ENCODE data around the gene ALDH6A1. TPM values are rescaled to one million over a fixed set of nuclear protein-coding genes. Genes with fewer than 3 reads are reported as not detected.
"Not testable (repeated sequence)": the region's sequence is repeated elsewhere in the genome, so short reads cannot be mapped to it uniquely, and the experiment has no call there.

The ALDH6A1 gene
- total RNA-seq, result 10 to 100 TPM; 60.9 to 92.5 TPM
- 10 to 100 TPM; 36.8 to 63.0 TPM for polyA plus RNA-seq (ENCODE audit: insufficient read length in 2 of 2)
- long read RNA-seq, donor 1, full-length matches to known transcripts, result 6 of 6 reads
- long read RNA-seq, donor 1, partial matches to known transcripts, result 0 of 6 reads
- long read RNA-seq, donor 1, other reads (novel, unspliced or antisense), result 0 of 6 reads
- long read RNA-seq, donor 2, full-length matches to known transcripts, result 7 of 23 reads
- long read RNA-seq, donor 2, partial matches to known transcripts, result 16 of 23 reads
- long read RNA-seq, donor 2, other reads (novel, unspliced or antisense), result 0 of 23 reads
- long read RNA-seq, donor 3, full-length matches to known transcripts, result 7 of 12 reads
- long read RNA-seq, donor 3, partial matches to known transcripts, result 5 of 12 reads
- long read RNA-seq, donor 3, other reads (novel, unspliced or antisense), result 0 of 12 reads
- long read RNA-seq, donor 4, full-length matches to known transcripts, result 2 of 2 reads
- long read RNA-seq, donor 4, partial matches to known transcripts, result 0 of 2 reads
- long read RNA-seq, donor 4, other reads (novel, unspliced or antisense), result 0 of 2 reads

DNA sequence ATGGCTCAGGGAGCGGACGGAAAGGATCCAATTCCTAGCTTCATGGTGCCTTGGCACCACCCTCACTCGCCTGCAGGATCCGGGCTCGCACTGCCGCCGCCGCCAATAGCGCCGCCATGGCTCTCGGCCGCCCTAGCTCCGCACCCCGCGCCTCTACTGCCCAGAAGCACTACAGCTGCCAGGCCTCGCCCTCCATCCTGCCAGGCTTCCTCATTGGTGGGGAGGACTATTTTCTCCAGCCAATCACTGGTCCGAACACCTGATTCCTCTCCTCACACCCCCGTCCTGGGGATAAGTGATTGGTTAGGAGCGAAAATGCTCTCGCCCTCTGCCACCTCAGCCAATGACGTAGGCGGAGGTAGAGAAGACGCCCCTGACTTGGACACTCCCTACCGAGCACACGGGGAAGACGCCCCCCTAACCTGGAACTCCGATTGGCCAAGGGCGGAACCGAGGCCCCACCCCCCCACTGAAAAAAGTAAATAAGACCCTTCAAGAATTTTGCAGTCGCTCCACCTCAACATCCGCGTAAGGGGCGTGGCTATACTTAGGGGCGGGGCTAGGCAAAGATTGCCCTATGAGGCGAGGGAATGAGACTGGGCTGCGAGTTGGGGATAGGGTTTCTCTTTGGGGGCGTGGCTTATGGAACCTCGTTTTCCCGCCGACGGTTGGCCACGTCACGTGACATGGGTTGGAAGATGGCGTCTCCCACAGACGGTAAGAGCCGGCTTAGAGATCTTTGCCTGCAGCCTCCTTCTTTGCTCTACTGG lies at the start of gene ALDH6A1, which contains the start of gene LIN52:
ALDH6A1 (minus strand) TSS at position 177 of the 770 bp plus-strand sequence; CDS start at position 118, 59 bp downstream.
LIN52 (plus strand) TSS at position 680 of the 770 bp plus-strand sequence; CDS start at position 699, 19 bp downstream.
- under 1% methylated on average over 36 of the region's 46 CpGs for WGBS (ENCODE audit: insufficient coverage)
- Histone ChIP-seq H3K4me3 (ENCODE audit: low read depth, low read length) (peak within 1 kb of the TSS; percentile 98), H3K27ac (ENCODE audit: low read depth, low read length) (peak within 1 kb of the TSS; percentile 94), H3K9me3 (ENCODE audit: control insufficient read depth, insufficient read depth, low read length) (no peaks in the 10 kb centered on the region), H3K27me3 (ENCODE audit: control insufficient read depth, insufficient read depth, low read length) (no peaks in the 10 kb centered on the region), H3K36me3 (ENCODE audit: control insufficient read depth, insufficient read depth, low read length) (no peaks in the 10 kb centered on the region), H3K4me1 (ENCODE audit: control insufficient read depth, insufficient read depth, low read length) (peaks cover 12% of the 10 kb centered on the region)
- DNase-seq (ENCODE audit: low read depth in 4 of 6, low spot score in 6 of 6), result peak; percentile 99 to 100 (median 100)

DNA sequence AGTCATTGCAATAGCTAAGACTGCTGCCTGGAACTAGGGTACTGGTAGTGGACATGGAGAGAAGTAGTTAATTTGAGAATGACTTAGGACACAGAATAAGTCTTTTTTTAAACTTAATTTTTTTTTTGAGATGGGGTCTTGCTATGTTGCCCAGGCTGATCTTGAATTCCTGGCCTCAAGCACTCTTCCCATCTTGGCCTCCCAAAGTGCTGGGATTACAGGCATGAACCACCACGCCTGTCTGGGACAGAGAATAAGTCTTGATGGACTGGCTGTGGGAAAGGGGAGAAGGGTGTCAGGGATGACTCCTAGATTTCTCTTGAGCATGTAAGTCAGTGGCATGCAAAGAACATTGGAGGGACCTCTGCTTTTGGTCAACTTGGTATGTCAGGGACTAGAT lies 43.4 kb upstream of the ALDH6A1 start:
- 100% methylated on average over 1 of the region's 1 CpG for WGBS (ENCODE audit: insufficient coverage)
- H3K27ac ChIP-seq (ENCODE audit: low read depth, low read length), result no peak overlapping the region
- no peak overlapping the region for H3K4me3 ChIP-seq (ENCODE audit: low read depth, low read length)
- no peaks in the 10 kb centered on the region for H3K36me3 ChIP-seq (ENCODE audit: control insufficient read depth, insufficient read depth, low read length)
- peaks cover 2% of the 10 kb centered on the region for H3K9me3 ChIP-seq (ENCODE audit: control insufficient read depth, insufficient read depth, low read length)
- no peaks in the 10 kb centered on the region for H3K4me1 ChIP-seq (ENCODE audit: control insufficient read depth, insufficient read depth, low read length)
- no peak for DNase-seq (ENCODE audit: low read depth in 4 of 6, low spot score in 6 of 6)
- no peaks in the 10 kb centered on the region for H3K27me3 ChIP-seq (ENCODE audit: control insufficient read depth, insufficient read depth, low read length)

DNA sequence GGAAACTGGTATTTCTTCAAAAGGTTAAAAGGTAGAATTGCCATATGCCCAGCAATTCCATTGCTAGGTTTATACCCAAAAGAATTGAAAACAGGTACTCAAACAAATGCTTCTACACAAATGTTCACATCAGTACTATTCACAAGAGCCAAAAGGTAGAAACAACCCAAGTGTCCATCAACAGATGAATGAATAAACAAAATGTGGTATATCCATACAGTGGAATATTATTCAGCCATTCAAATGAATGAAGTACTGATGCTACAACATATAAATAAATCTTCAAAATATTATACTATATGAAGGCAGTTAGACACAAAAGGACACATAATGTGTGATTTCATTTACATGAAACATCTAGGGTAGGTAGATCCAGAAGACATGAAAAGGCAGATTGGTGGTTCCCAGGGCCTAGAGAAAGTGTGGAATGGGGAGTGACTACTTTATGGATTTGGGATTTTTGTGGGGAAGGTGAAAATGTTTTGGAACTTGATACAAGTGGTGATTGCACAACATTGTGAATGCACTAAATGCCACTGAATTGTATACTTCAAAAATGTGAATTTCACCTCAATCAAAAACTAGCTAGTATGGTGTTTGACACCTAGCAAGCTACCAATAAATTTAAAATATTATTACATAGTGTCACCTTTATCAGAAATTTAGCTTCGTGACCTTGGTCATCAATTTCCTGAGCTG lies 42.2 kb upstream of the ALDH6A1 start:
- Histone ChIP-seq H3K4me1 (ENCODE audit: control insufficient read depth, insufficient read depth, low read length) (no peaks in the 10 kb centered on the region), H3K27me3 (ENCODE audit: control insufficient read depth, insufficient read depth, low read length) (no peaks in the 10 kb centered on the region), H3K27ac (ENCODE audit: low read depth, low read length) (no peak overlapping the region), H3K4me3 (ENCODE audit: low read depth, low read length) (no peak overlapping the region), H3K9me3 (ENCODE audit: control insufficient read depth, insufficient read depth, low read length) (peaks cover 2% of the 10 kb centered on the region), H3K36me3 (ENCODE audit: control insufficient read depth, insufficient read depth, low read length) (no peaks in the 10 kb centered on the region)
- no CpG with 5 or more reads among the region's 1 CpG for WGBS (ENCODE audit: insufficient coverage)
- no peak for DNase-seq (ENCODE audit: low read depth in 4 of 6, low spot score in 6 of 6)

DNA sequence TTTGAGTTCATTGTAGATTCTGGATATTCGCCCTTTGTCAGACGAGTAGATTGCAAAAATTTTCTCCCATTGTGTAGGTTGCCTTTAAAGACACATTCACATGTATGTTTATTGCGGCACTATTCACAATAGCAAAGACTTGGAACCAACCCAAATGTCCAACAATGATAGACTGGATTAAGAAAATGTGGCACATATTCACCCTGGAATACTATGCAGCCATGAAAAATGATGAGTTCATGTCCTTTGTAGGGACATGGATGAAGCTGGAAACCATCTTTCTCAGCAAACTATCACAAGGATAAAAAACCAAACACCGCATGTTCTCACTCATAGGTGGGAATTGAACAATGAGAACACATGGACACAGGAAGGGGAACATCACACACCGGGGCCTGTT lies 41.2 kb upstream of the ALDH6A1 start:
- H3K9me3 ChIP-seq (ENCODE audit: control insufficient read depth, insufficient read depth, low read length); H3K27me3 ChIP-seq (ENCODE audit: control insufficient read depth, insufficient read depth, low read length); H3K4me3 ChIP-seq (ENCODE audit: low read depth, low read length); H3K4me1 ChIP-seq (ENCODE audit: control insufficient read depth, insufficient read depth, low read length); DNase-seq (ENCODE audit: low read depth in 4 of 6, low spot score in 6 of 6); H3K27ac ChIP-seq (ENCODE audit: low read depth, low read length); H3K36me3 ChIP-seq (ENCODE audit: control insufficient read depth, insufficient read depth, low read length): not testable (repeated sequence)
- WGBS (ENCODE audit: insufficient coverage), result no CpG with 5 or more reads among the region's 5 CpGs

DNA sequence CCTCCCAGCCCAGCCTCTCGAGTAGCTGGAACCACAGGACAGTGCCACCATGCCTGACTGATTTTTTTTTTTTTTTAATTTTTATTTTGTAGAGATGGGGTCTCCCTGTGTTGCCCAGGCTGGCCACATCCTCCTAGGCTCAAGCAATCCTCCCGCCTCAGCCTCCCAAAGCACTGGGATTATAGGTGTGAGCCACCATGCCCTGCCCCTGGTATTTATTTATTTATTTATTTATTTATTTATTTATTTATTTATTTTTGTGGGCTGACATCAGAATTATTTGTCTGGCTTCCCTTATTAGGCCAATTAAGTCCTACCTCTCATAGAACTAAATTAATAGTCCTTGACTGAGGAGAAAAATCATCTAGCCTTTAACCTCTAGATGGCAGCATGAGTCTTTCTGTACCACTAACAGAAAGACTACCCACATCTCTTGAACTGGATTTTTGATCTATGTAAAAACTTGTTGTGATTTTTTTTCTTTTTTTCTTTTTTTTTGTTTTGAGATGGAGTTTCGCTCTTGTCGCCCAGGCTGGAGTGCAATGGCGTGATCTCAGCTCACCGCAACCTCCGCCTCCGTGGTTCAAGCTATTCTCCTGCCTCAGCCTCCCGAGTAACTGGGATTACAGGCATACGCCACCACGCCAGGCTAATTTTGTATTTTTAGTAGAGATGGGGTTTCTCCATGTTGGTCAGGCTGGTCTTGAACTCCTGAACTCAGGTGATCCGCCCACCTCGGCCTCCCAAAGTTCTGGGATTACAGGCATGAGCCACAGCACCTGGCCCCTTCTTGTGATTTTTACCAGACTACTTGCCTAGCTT lies 27.4 kb upstream of the ALDH6A1 start:
- not testable (repeated sequence) for H3K36me3 ChIP-seq (ENCODE audit: control insufficient read depth, insufficient read depth, low read length); H3K9me3 ChIP-seq (ENCODE audit: control insufficient read depth, insufficient read depth, low read length); H3K4me3 ChIP-seq (ENCODE audit: low read depth, low read length); H3K27me3 ChIP-seq (ENCODE audit: control insufficient read depth, insufficient read depth, low read length); H3K4me1 ChIP-seq (ENCODE audit: control insufficient read depth, insufficient read depth, low read length); H3K27ac ChIP-seq (ENCODE audit: low read depth, low read length)
- 96% methylated on average over 11 of the region's 13 CpGs for WGBS (ENCODE audit: insufficient coverage)
- DNase-seq (ENCODE audit: low read depth in 4 of 6, low spot score in 6 of 6), result peak; percentile 12 to 91 (median 40)

DNA sequence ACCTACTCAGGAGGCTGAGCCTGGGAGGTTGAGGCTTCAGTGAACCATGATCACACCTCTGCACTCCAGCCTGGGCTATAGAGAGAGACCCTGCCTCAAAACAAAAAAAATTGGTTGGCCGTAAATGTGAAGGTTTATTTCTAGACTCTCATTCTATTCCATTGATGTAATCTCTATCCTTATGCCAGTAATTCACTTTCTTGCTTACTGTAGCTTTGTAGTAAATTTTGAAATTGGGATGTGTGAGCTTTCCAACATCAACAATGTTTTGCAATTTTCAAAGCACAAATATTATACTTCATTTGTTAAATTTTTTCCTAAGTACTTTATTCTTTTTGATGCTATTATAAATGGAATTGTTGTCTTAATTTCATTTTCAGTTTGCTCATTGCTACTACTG lies 25.1 kb upstream of the ALDH6A1 start:
- H3K4me1 ChIP-seq (ENCODE audit: control insufficient read depth, insufficient read depth, low read length), result no peaks in the 10 kb centered on the region
- no peak for DNase-seq (ENCODE audit: low read depth in 4 of 6, low spot score in 6 of 6)
- H3K36me3 ChIP-seq (ENCODE audit: control insufficient read depth, insufficient read depth, low read length), result peaks cover 7% of the 10 kb centered on the region
- H3K9me3 ChIP-seq (ENCODE audit: control insufficient read depth, insufficient read depth, low read length), result no peaks in the 10 kb centered on the region
- no CpG with 5 or more reads among the region's 1 CpG for WGBS (ENCODE audit: insufficient coverage)
- no peaks in the 10 kb centered on the region for H3K27me3 ChIP-seq (ENCODE audit: control insufficient read depth, insufficient read depth, low read length)
- no peak overlapping the region for H3K4me3 ChIP-seq (ENCODE audit: low read depth, low read length)
- H3K27ac ChIP-seq (ENCODE audit: low read depth, low read length), result no peak overlapping the region

DNA sequence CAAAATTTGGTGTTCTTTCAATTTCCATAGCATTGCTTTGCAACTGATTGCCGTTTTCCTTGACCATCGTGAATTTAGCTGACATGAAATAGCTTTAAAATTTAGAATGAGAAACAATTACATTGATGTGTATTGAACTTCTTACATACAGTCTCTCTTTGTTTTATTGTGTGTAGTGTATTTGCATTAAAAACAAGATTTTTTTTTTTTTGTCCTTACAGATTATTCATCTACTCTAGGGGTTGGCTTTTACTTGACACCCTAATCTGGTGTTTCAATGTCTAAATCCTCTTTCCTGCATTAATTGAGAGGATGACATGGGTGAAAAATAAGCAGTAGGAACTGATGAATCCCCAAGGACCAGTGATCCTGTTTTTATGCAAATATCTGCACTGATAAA lies 21.1 kb upstream of the ALDH6A1 start:
- Histone ChIP-seq H3K4me3 (ENCODE audit: low read depth, low read length) (no peak overlapping the region), H3K36me3 (ENCODE audit: control insufficient read depth, insufficient read depth, low read length) (peaks cover 25% of the 10 kb centered on the region), H3K4me1 (ENCODE audit: control insufficient read depth, insufficient read depth, low read length) (no peaks in the 10 kb centered on the region), H3K27me3 (ENCODE audit: control insufficient read depth, insufficient read depth, low read length) (no peaks in the 10 kb centered on the region), H3K9me3 (ENCODE audit: control insufficient read depth, insufficient read depth, low read length) (no peaks in the 10 kb centered on the region), H3K27ac (ENCODE audit: low read depth, low read length) (no peak overlapping the region)
- no peak for DNase-seq (ENCODE audit: low read depth in 4 of 6, low spot score in 6 of 6)
- no CpG with 5 or more reads among the region's 2 CpGs for WGBS (ENCODE audit: insufficient coverage)

DNA sequence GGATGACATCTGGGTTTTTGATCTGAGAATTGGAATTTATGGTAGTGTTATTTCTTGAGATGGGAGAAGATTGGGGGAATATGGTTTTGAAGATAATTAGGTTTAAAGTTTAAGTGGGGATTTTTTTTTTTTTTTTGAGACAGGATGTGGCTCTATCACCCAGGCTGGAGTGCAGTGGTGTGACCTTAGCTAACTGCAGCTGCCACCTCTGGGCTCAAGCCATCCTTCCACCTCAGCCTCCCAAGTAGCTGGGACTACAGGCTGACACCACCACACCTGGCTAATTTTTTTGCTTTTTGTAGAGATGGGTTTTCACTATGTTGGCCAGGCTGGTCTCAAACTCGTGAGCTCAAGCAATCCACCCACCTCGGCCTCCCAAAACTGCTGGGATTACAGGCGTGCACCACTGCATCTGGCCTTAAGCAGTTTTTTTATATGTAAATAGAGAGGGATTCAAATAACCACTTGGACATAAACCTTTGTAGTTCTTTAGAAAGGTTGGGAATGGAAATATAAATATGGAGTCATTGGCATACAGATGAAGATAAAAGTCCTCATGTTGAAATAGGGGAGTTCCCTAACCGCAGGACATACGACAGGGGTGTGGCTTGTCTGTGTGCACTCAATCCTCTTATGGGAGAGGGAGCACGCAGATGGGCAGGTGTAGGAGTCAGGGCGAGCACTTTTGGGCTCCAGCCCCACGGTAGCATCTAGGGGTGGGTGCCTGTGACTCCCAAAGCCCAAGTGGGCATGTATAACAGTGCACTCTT lies 5.2 kb upstream of the ALDH6A1 start:
- Histone ChIP-seq H3K27ac (ENCODE audit: low read depth, low read length) (no peak overlapping the region), H3K27me3 (ENCODE audit: control insufficient read depth, insufficient read depth, low read length) (no peaks in the 10 kb centered on the region), H3K4me1 (ENCODE audit: control insufficient read depth, insufficient read depth, low read length) (peaks cover 7% of the 10 kb centered on the region), H3K9me3 (ENCODE audit: control insufficient read depth, insufficient read depth, low read length) (no peaks in the 10 kb centered on the region), H3K4me3 (ENCODE audit: low read depth, low read length) (no peak overlapping the region), H3K36me3 (ENCODE audit: control insufficient read depth, insufficient read depth, low read length) (peaks cover 15% of the 10 kb centered on the region)
- no peak for DNase-seq (ENCODE audit: low read depth in 4 of 6, low spot score in 6 of 6)
- 97% methylated on average over 4 of the region's 8 CpGs for WGBS (ENCODE audit: insufficient coverage)
